HCT116 (cell line): ENCODE measurements around the gene OR6Q1. TPM values are rescaled to one million over a fixed set of nuclear protein-coding genes. Genes with fewer than 3 reads are reported as not detected.

Source experiments
- ATAC-seq: fragments of 200-7000 bp; cut with Tn5 transposase; 2 replicates; pipeline ENCODE4 v1.9.1; 2020; ENCODE audit warnings: mild to moderate bottlenecking, moderate library complexity
- BruUV-seq: library from RNA; stranded (reverse); fragments of 400-500 nt; replicated peaks from 2 replicates; lab custom pipeline; 2021; lab: Mats Ljungman, UMichigan
- CTCF ChIA-PET: fragments of 300-600 bp; sonication (Branson Sonifier 250); formaldehyde crosslinking; loops from one replicate; lab custom pipeline; 2021; ENCODE audit warnings: antibody characterized with exemption; lab: Charles Lee
- POLR2A ChIA-PET: fragments of 300-600, 350-600 bp; sonication (Branson Sonifier 250); formaldehyde crosslinking; loops from one replicate; lab custom pipeline; 2021; ENCODE audit warnings: antibody characterized with exemption; lab: Charles Lee
- RAD21 ChIA-PET, 2 experiments: fragments of 300-600 bp; sonication (Branson Sonifier 250); formaldehyde crosslinking; loops; one replicate each; lab custom pipeline; 2023; ENCODE audit warnings: low total read pairs in 2 of 2; ENCODE audit not compliant: uncharacterized antibody in 2 of 2, unreplicated experiment in 2 of 2, low non-redundant PET in 1 of 2; lab: Charles Lee
- DNase-seq: peaks from one replicate; pipeline ENCODE4 v3.0.0-alpha.2; 2010; ENCODE audit warnings: low read depth, low spot score
- H2AFZ ChIP-seq: fragments of 200-600 bp; shearing (Covaris generic), sonication (generic); 2 replicates; pipeline ENCODE4 v1.6.1; 2017; ENCODE audit warnings: low read depth, mixed run types, mixed read lengths, antibody characterized with exemption, low read length; ENCODE audit not compliant: poor library complexity, severe bottlenecking
- H3K27ac ChIP-seq: 2 replicates; pipeline ENCODE4 v1.5.1; 2012; ENCODE audit warnings: low read depth, low read length
- H3K27me3 ChIP-seq: fragments of 200-600 bp; sonication (generic); 2 replicates; pipeline ENCODE4 v1.6.1; 2016; ENCODE audit warnings: mixed run types, low read length, mixed read lengths; ENCODE audit not compliant: insufficient read depth
- H3K36me3 ChIP-seq, 2 experiments: fragments of 200-500 bp in 1 of 2; fragments of 200-600 bp in 1 of 2; sonication (Bioruptor generic) in 1 of 2; sonication (generic) in 1 of 2; 2 replicates each; pipeline versions ENCODE4 v1.5.1 to v1.6.1; 2014 to 2016; ENCODE audit warnings: low read length in 2 of 2, inconsistent platforms in 1 of 2, mixed read lengths in 1 of 2, mixed run types in 1 of 2; ENCODE audit not compliant: insufficient read depth in 2 of 2, control insufficient read depth in 1 of 2
- H3K4me1 ChIP-seq, 2 experiments: fragments of 200-600 bp in 1 of 2; sonication (generic) in 1 of 2; 2 replicates each; pipeline versions ENCODE4 v1.5.1 to v1.6.1; 2012 to 2017; ENCODE audit warnings: low read length in 2 of 2, inconsistent platforms in 1 of 2, mild to moderate bottlenecking in 1 of 2, mixed read lengths in 1 of 2, mixed run types in 1 of 2, moderate library complexity in 1 of 2; ENCODE audit not compliant: insufficient read depth in 2 of 2, control insufficient read depth in 1 of 2
- H3K4me2 ChIP-seq: fragments of 200-600 bp; sonication (generic); 2 replicates; pipeline ENCODE4 v1.6.1; 2017; ENCODE audit warnings: mixed run types, low read length, mixed read lengths
- H3K4me3 ChIP-seq, 2 experiments: fragments of 200-600 bp in 1 of 2; sonication (generic) in 1 of 2; replicated peaks in 1 of 2; 2 replicates each; pipeline ENCODE4 v1.5.1; 2011 to 2016; ENCODE audit warnings: low read length in 2 of 2, control low read depth in 1 of 2, low read depth in 1 of 2, mild to moderate bottlenecking in 1 of 2, mixed read lengths in 1 of 2, mixed run types in 1 of 2
- H3K79me2 ChIP-seq: fragments of 200-600 bp; sonication (generic); 2 replicates; pipeline ENCODE4 v1.6.1; 2017; ENCODE audit warnings: mild to moderate bottlenecking, mixed run types, low read length, moderate library complexity, mixed read lengths; ENCODE audit not compliant: insufficient read depth
- H3K9ac ChIP-seq: fragments of 200-600 bp; sonication (generic); 2 replicates; pipeline ENCODE4 v1.6.1; 2016; ENCODE audit warnings: low read length, mixed read lengths
- H3K9me2 ChIP-seq: fragments of 200-600 bp; sonication (generic), shearing (Covaris generic); 2 replicates; pipeline ENCODE4 v1.6.1; 2017; ENCODE audit warnings: mixed run types, mild to moderate bottlenecking, moderate library complexity; ENCODE audit not compliant: insufficient read depth
- H3K9me3 ChIP-seq, 2 experiments: fragments of 200-500 bp in 1 of 2; fragments of 200-600 bp in 1 of 2; sonication (Bioruptor generic) in 1 of 2; sonication (generic) in 1 of 2; 2 replicates each; pipeline ENCODE4 v1.6.1; 2014 to 2017; ENCODE audit warnings: low read length in 2 of 2, mixed read lengths in 2 of 2, inconsistent platforms in 1 of 2, low read depth in 1 of 2, mild to moderate bottlenecking in 1 of 2, mixed run types in 1 of 2, moderate library complexity in 1 of 2; ENCODE audit not compliant: control insufficient read depth in 1 of 2, insufficient read depth in 1 of 2
- H4K20me1 ChIP-seq: fragments of 200-600 bp; sonication (generic), shearing (Covaris generic); 2 replicates; pipeline ENCODE4 v1.6.1; 2017; ENCODE audit warnings: mixed run types, mild to moderate bottlenecking, moderate library complexity; ENCODE audit not compliant: insufficient read depth
- ATF3 ChIP-seq: IDR thresholded peaks from 2 replicates; pipeline ENCODE4 v1.6.1; 2012
- CBX3 ChIP-seq: IDR thresholded peaks from 2 replicates; pipeline ENCODE4 v1.6.1; 2012; ENCODE audit warnings: low read depth
- CTCF ChIP-seq, 3 experiments: fragments of 200-600 bp in 1 of 3; sonication (generic) in 1 of 3; IDR thresholded peaks in 2 of 3; conservative IDR thresholded peaks in 1 of 3; 2 replicates each; pipeline ENCODE4 v1.5.1; 2012 to 2017; ENCODE audit warnings: low read depth in 2 of 3, low read length in 2 of 3, antibody characterized with exemption in 1 of 3, borderline replicate concordance in 1 of 3, control low read depth in 1 of 3, mild to moderate bottlenecking in 1 of 3, mixed read lengths in 1 of 3, mixed run types in 1 of 3, moderate library complexity in 1 of 3; ENCODE audit not compliant: insufficient read depth in 1 of 3
- EGR1 ChIP-seq: IDR thresholded peaks from 2 replicates; pipeline ENCODE4 v1.6.1; 2012; ENCODE audit warnings: low read depth
- ELF1 ChIP-seq: IDR thresholded peaks from 2 replicates; pipeline ENCODE4 v1.6.1; 2012; ENCODE audit warnings: low read depth, borderline replicate concordance
- EZH2 ChIP-seq: fragments of 200-600 bp; sonication (generic); IDR thresholded peaks from 2 replicates; pipeline ENCODE4 v1.6.1; 2017; ENCODE audit warnings: antibody characterized with exemption, mixed run types
- FOSL1 ChIP-seq: IDR thresholded peaks from 2 replicates; pipeline ENCODE4 v1.6.1; 2012; ENCODE audit warnings: low read depth
- JUND ChIP-seq: IDR thresholded peaks from 2 replicates; pipeline ENCODE4 v1.6.1; 2012
- MAX ChIP-seq: IDR thresholded peaks from 2 replicates; pipeline ENCODE4 v1.6.1; 2012
- POLR2A ChIP-seq: IDR thresholded peaks from 2 replicates; pipeline ENCODE4 v1.7.0; 2011; ENCODE audit warnings: borderline replicate concordance; ENCODE audit not compliant: insufficient read depth, insufficient read length; ENCODE audit errors: extremely low read depth
- POLR2AphosphoS5 ChIP-seq: IDR thresholded peaks from 2 replicates; pipeline ENCODE4 v1.6.1; 2011; ENCODE audit warnings: mild to moderate bottlenecking, low read depth, low read length, moderate library complexity
- RAD21 ChIP-seq: IDR thresholded peaks from 2 replicates; pipeline ENCODE4 v1.6.1; 2012; ENCODE audit warnings: low read depth, mild to moderate bottlenecking
- SIN3A ChIP-seq: IDR thresholded peaks from 2 replicates; pipeline ENCODE4 v1.6.1; 2012; ENCODE audit warnings: low read depth
- SRF ChIP-seq: IDR thresholded peaks from 2 replicates; pipeline ENCODE4 v1.6.1; 2012; ENCODE audit warnings: low read depth
- TCF7L2 ChIP-seq: IDR thresholded peaks from 2 replicates; pipeline ENCODE4 v1.7.0; 2011; ENCODE audit warnings: borderline replicate concordance, inconsistent platforms; ENCODE audit not compliant: insufficient read depth, insufficient read length; ENCODE audit errors: extremely low read depth
- ZBTB33 ChIP-seq: IDR thresholded peaks from 2 replicates; pipeline ENCODE4 v1.6.1; 2011; ENCODE audit warnings: mild to moderate bottlenecking, low read length, moderate library complexity; ENCODE audit not compliant: insufficient replicate concordance; ENCODE audit errors: extremely low read depth
- ZNF274 ChIP-seq: fragments of 200-500 bp; sonication (Bioruptor generic); IDR thresholded peaks from 2 replicates; pipeline ENCODE4 v1.6.1; 2014; ENCODE audit warnings: mild to moderate bottlenecking, low read depth, low read length, inconsistent platforms
- intact Hi-C: fragments of 100-400 bp; cut with micrococcal nuclease; formaldehyde crosslinking; loops from 2 replicates; pipeline ENCODE4 v1.10.0; 2022
- total RNA-seq: library from RNA; stranded (reverse); gene quantifications from one replicate; pipeline ENCODE4 v1.2.1, GENCODE V29; 2021; ENCODE audit not compliant: unreplicated experiment

The OR6Q1 gene
- total RNA-seq, 1 experiment from 2014 or later, result not detected

- no peaks in the 10 kb centered on the region for H3K79me2 ChIP-seq
- no peaks in the 10 kb centered on the region for H3K9me3 ChIP-seq
- TF ChIP-seq POLR2AphosphoS5 (no peak), FOSL1 (no peak), SRF (no peak), CBX3 (no peak)
- TF ChIP-seq, all 23 proteins: peak for 0
- DNase-seq, result no peak
- H4K20me1 ChIP-seq, result no peaks in the 10 kb centered on the region
- H3K4me2 ChIP-seq, result no peak overlapping the region
- ChIA-PET CTCF (no interaction called here), RAD21 (no interaction called here), POLR2A (no interaction called here)
- peaks cover 5% of the 10 kb centered on the region; the same call in 1 of the 2 replicates for H3K27me3 ChIP-seq
- no peak overlapping the region for H2AFZ ChIP-seq
- no peaks in the 10 kb centered on the region for H3K4me1 ChIP-seq
- H3K27ac ChIP-seq, result no peak overlapping the region
- no peak overlapping the region for H3K9ac ChIP-seq
- ATAC-seq, result no peak
- no peaks in the 10 kb centered on the region for H3K9me2 ChIP-seq
- no peaks in the 10 kb centered on the region for H3K36me3 ChIP-seq
- BruUV-seq, result no TSS peak
- intact Hi-C loops, result no loop called here
- H3K4me3 ChIP-seq, result no peak overlapping the region
Observed at GRCh38 chr11:58006940-58007339, 23.8 kb upstream of the OR6Q1 start.

GRCh38 chr11:58011771-58012170, 19.0 kb upstream of the OR6Q1 start:
- H2AFZ ChIP-seq, result no peak overlapping the region
- no peaks in the 10 kb centered on the region for H3K36me3 ChIP-seq
- H3K27ac ChIP-seq, result no peak overlapping the region
- POLR2A ChIA-PET, result no interaction called here
- H3K4me1 ChIP-seq, result no peaks in the 10 kb centered on the region
- no peaks in the 10 kb centered on the region for H3K9me2 ChIP-seq
- intact Hi-C loops, result no loop called here
- H4K20me1 ChIP-seq, result no peaks in the 10 kb centered on the region
- no TSS peak for BruUV-seq
- no peaks in the 10 kb centered on the region for H3K27me3 ChIP-seq
- no peak overlapping the region for H3K4me3 ChIP-seq
- RAD21 ChIA-PET, result no interaction called here
- no peak overlapping the region for H3K4me2 ChIP-seq
- CTCF ChIA-PET, result no interaction called here
- DNase-seq (no peak), ATAC-seq (no peak)
- no peaks in the 10 kb centered on the region for H3K9me3 ChIP-seq
- no peaks in the 10 kb centered on the region for H3K79me2 ChIP-seq
- H3K9ac ChIP-seq, result no peak overlapping the region
- TF ChIP-seq TCF7L2 (no peak), CTCF (IDR thresholded peaks at IDR 0.05 in 2 of 3, conservative IDR thresholded peaks at IDR 0.05 in 1 of 3; ENCODE audit: borderline replicate concordance in 1 of 3, insufficient read depth in 1 of 3, low read depth in 2 of 3, low read length in 2 of 3) (no peak), RAD21 (no peak), ATF3 (no peak), EGR1 (no peak), JUND (no peak), CBX3 (no peak), ELF1 (no peak), ZBTB33 (no peak), SIN3A (no peak), POLR2A (no peak), MAX (no peak), ZNF274 (no peak), EZH2 (no peak)
